Naive B cell (primary cell): Measurements from ENCODE around the gene OPA3. TPM values are rescaled to one million over a fixed set of nuclear protein-coding genes. Genes with fewer than 3 reads are reported as not detected.
"Not testable (repeated sequence)": the region's sequence is repeated elsewhere in the genome, so short reads cannot be mapped to it uniquely, and the experiment has no call there.

ENCODE experiments used
- ATAC-seq, 2 donors: fragments of 150-1000 bp; cut with Tn5 transposase; 2 replicates each; pipeline ENCODE4 v1.10.0; 2021; ENCODE audit warnings: low read depth in 2 of 2, mild to moderate bottlenecking in 2 of 2, moderate library complexity in 2 of 2
- DNase-seq: peaks from one replicate; pipeline ENCODE4 v3.0.0; 2022
- H3K27ac Mint-ChIP-seq, 6 donors: one replicate each; pipeline ENCODE4 v1.8.0; 2020 to 2022; ENCODE audit warnings: mild to moderate bottlenecking in 6 of 6, mixed read lengths in 6 of 6, moderate library complexity in 5 of 6, inconsistent platforms in 2 of 6
- H3K27me3 Mint-ChIP-seq, 3 donors: one replicate each; pipeline ENCODE4 v1.8.0; 2021 to 2022; ENCODE audit warnings: mixed read lengths in 3 of 3, mild to moderate bottlenecking in 1 of 3
- H3K36me3 Mint-ChIP-seq, 2 donors: one replicate each; pipeline ENCODE4 v1.8.0; 2020 to 2022; ENCODE audit warnings: mixed read lengths in 2 of 2, inconsistent platforms in 1 of 2, mild to moderate bottlenecking in 1 of 2
- H3K4me1 Mint-ChIP-seq, 3 donors: one replicate each; pipeline ENCODE4 v1.8.0; 2020 to 2022; ENCODE audit warnings: mixed read lengths in 3 of 3, inconsistent platforms in 1 of 3, mild to moderate bottlenecking in 1 of 3, moderate library complexity in 1 of 3
- H3K4me3 Mint-ChIP-seq, 8 donors: one replicate each; pipeline ENCODE4 v1.8.0; 2020 to 2022; ENCODE audit warnings: mild to moderate bottlenecking in 8 of 8, mixed read lengths in 8 of 8, moderate library complexity in 8 of 8, inconsistent platforms in 2 of 8
- H3K9me3 Mint-ChIP-seq, 7 donors: one replicate each; pipeline ENCODE4 v1.8.0; 2020 to 2022; ENCODE audit warnings: mixed read lengths in 7 of 7, mild to moderate bottlenecking in 5 of 7, inconsistent platforms in 2 of 7, moderate library complexity in 1 of 7
- polyA plus RNA-seq, 6 donors: library from polyadenylated mRNA; unstranded; fragments of 300-500 nt; fragmentation: Illumina TruSeq; gene quantifications; one replicate each; pipeline ENCODE4 v1.2.3, GENCODE V29; 2021; ENCODE audit warnings: low read depth in 6 of 6

Gene OPA3
- polyA plus RNA-seq, result 10 to 100 TPM in 1 of 6 donors, 1 to 10 TPM in 4, not detected in 1; 5.0 to 14.4 (median 7.8) TPM

DNA sequence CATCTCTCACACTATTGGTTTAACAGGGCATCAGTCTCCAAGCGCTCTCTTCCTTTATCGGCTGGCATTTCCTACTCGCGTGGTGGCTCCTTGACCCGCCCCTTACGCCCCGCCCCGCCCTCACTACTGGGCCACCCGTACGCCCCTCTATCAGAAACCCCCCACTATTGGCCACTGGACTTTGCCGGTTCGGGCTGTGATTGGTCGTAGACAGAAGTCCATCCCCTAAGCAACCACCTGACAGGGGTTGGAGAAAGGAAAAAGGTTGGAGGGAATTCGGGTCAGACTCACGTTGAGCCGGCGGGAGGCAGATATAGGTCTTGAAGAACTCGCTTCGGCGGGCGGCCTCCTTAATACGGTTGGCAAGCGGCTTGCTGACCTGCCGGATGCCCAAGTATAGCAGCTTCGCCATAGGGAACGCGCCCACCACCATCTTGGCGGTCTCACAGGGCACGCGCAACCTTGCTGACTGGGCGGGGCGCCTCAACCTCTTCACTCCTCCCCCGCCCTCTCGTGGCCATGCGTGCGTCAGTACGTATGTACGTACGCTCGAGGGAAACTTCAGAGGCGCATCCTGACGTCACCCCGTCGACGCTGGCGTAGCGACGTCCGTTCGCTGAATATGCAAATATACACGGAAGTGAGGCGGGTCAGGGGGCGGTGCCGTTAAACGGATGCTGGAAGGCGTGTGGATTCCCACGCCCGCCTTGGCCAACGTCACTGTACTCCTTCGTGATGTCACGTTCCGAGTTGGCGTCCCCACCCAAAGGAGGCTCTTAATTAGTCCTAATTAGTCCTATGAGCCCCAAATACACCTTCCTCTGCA is at the start of gene OPA3:
Gene OPA3, minus strand, starts transcription at position 471 of the 826 bp plus-strand sequence. Its CDS starts 38 bp downstream, at position 433.
- ATAC-seq, result peak; percentile 78 to 84
- H3K27ac Mint-ChIP-seq, result peak within 1 kb of the TSS; percentile 96 to 100 (median 100)
- no peaks in the 10 kb centered on the region for H3K36me3 Mint-ChIP-seq
- H3K4me3 Mint-ChIP-seq, result peak within 1 kb of the TSS; percentile 84 to 99 (median 96)
- DNase-seq, result peak; percentile 98
- peaks cover 2 to 11% (median 11%) of the 10 kb centered on the region in 3 donors for H3K27me3 Mint-ChIP-seq
- peaks cover 0 to 2% (median 0%) of the 10 kb centered on the region in 7 donors for H3K9me3 Mint-ChIP-seq
- H3K4me1 Mint-ChIP-seq, result peaks cover 10 to 33% (median 20%) of the 10 kb centered on the region in 3 donors

DNA sequence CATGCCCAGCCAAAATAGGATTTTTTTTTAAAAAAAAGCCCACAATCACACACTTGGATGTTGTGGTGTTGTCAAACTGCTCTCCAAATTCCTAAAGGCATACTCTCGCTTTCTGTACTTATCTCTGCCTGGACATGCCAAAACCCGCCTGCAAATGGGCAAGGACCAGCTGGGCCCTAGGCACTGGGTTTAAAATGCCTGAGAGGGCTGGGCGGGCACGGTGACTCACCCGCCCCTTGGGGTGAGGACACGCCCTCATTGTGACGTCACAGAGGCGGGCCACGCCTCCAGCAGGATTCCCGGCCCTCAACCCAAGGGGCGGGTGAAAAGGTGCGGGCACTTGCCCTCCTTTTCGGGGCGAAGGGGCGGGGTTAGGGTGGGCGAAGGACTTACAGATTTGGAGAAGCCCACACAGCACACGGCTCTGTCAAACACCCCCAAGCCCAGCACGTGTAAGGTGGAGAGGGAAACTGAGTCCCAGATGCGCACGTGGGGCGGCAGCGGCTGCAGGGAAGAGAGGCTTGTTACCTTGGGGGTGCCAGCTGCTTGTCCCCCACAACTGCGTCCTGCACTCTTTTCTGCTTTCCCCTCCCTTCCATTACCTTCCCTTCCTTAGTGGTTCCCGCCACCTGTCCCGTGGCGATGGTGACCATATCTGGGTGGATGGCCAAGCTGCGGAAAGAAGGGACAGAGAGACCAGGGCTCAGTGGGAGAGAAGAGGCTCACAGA is 48.0 kb upstream of the OPA3 start:
- Mint-ChIP-seq H3K4me1 (no peaks in the 10 kb centered on the region), H3K27me3 (no peaks in the 10 kb centered on the region), H3K9me3 (no peaks in the 10 kb centered on the region), H3K36me3 (no peaks in the 10 kb centered on the region), H3K4me3 (no peak overlapping the region), H3K27ac (peak overlapping the region in 1 of 6 donors; percentile 21)
- ATAC-seq (no peak), DNase-seq (no peak)

DNA sequence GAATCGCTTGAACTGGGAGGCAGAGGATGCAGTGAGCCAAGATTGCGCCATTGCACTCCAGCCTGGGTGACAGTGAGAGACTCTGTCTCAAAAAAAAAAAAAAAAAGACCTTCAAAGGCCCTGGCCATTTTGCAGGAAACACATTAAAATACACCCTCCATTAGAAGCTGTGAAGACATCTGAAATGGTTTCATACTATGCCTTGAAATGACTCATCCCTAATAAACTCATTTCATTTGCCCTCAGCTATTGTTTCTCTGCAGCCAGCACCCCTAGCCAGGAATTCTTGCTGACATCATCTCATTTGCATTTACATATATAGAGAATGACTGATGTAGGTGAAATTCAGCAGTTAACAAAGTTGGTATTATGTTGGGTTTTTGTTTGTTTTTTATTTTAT is 45.9 kb upstream of the OPA3 start:
- H3K27me3 Mint-ChIP-seq, result no peaks in the 10 kb centered on the region
- H3K9me3 Mint-ChIP-seq, result no peaks in the 10 kb centered on the region
- no peak overlapping the region for H3K4me3 Mint-ChIP-seq
- peaks cover 0 to 2% (median 2%) of the 10 kb centered on the region in 3 donors for H3K4me1 Mint-ChIP-seq
- DNase-seq, result no peak
- no peak for ATAC-seq
- H3K27ac Mint-ChIP-seq, result no peak overlapping the region
- peaks cover 3 to 4% of the 10 kb centered on the region in 2 donors for H3K36me3 Mint-ChIP-seq

GRCh38 chr19:45629704-45630103 is 45.1 kb upstream of the OPA3 start:
- no peaks in the 10 kb centered on the region for H3K9me3 Mint-ChIP-seq
- ATAC-seq, result no peak
- H3K27me3 Mint-ChIP-seq, result no peaks in the 10 kb centered on the region
- H3K4me3 Mint-ChIP-seq, result no peak overlapping the region
- no peak for DNase-seq
- peaks cover 0 to 4% (median 3%) of the 10 kb centered on the region in 3 donors for H3K4me1 Mint-ChIP-seq
- no peak overlapping the region for H3K27ac Mint-ChIP-seq
- H3K36me3 Mint-ChIP-seq, result peaks cover 4 to 8% of the 10 kb centered on the region in 2 donors

DNA sequence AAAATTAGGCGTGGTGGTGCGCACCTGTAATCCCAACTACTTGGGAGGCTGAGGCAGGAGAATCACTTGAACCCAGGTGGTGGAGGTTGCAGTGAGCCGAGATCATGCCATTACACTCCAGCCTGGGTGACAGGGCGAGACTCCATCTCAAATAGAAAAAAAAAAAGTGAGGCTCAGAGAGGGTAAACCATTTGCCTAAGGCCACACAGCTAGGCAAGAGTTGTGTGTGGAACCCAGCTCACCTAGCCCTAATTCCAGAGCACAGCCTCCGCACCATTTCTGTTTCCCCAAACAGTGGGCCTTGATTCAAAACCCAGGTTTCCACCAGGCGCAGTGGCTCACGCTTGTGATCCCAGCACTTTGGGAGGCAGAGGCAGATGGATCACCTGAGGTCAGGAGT is 43.6 kb upstream of the OPA3 start:
- ATAC-seq, H3K4me1 Mint-ChIP-seq, H3K4me3 Mint-ChIP-seq, H3K9me3 Mint-ChIP-seq, DNase-seq, H3K27ac Mint-ChIP-seq, H3K27me3 Mint-ChIP-seq: not testable (repeated sequence)
- peaks cover 4 to 18% of the 10 kb centered on the region in 2 donors for H3K36me3 Mint-ChIP-seq

- H3K9me3 Mint-ChIP-seq, result no peaks in the 10 kb centered on the region
- H3K27ac Mint-ChIP-seq, result no peak overlapping the region
These were observed 39.4 kb upstream of the OPA3 start for GRCh38 chr19:45623984-45624383.

GRCh38 chr19:45621976-45622503 is 37.4 kb upstream of the OPA3 start:
- no peak for ATAC-seq
- DNase-seq, result no peak
- Mint-ChIP-seq H3K36me3 (peaks cover 4 to 45% of the 10 kb centered on the region in 2 donors), H3K27me3 (no peaks in the 10 kb centered on the region), H3K27ac (no peak overlapping the region), H3K4me3 (no peak overlapping the region), H3K4me1 (peaks cover 0 to 13% (median 3%) of the 10 kb centered on the region in 3 donors), H3K9me3 (no peaks in the 10 kb centered on the region)

More at GRCh38 chr19:45623984-45624383, 39.4 kb upstream of the OPA3 start:
- H3K4me3 Mint-ChIP-seq, result no peak overlapping the region
- H3K4me1 Mint-ChIP-seq, result peaks cover 0 to 13% (median 3%) of the 10 kb centered on the region in 3 donors
- no peak for DNase-seq
- H3K27me3 Mint-ChIP-seq, result no peaks in the 10 kb centered on the region
- H3K36me3 Mint-ChIP-seq, result peaks cover 4 to 45% of the 10 kb centered on the region in 2 donors
- no peak for ATAC-seq

DNA sequence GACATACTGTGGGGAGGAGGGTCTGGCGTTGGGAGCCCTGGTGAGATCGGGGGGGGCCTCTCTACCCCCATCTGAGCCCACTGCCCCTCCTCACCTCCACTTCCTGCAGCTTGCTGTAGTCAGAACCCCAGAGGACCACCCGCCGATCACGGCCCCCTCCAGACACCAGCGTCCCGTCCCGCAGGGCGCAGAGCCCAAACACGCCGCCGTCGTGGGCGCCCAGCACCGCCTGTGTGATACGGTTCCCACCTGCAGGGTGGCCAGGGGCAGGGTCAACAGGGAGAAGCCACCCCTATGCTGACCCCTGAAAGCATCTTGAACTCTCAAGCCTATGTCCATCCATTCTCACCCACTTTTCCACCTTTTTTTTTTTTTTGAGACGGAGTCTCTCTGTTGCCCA is 36.8 kb upstream of the OPA3 start:
- Mint-ChIP-seq H3K27me3 (no peaks in the 10 kb centered on the region), H3K4me3 (no peak overlapping the region), H3K4me1 (peaks cover 0 to 13% (median 3%) of the 10 kb centered on the region in 3 donors), H3K36me3 (peaks cover 4 to 45% of the 10 kb centered on the region in 2 donors), H3K9me3 (no peaks in the 10 kb centered on the region), H3K27ac (no peak overlapping the region)
- ATAC-seq (no peak), DNase-seq (no peak)

DNA sequence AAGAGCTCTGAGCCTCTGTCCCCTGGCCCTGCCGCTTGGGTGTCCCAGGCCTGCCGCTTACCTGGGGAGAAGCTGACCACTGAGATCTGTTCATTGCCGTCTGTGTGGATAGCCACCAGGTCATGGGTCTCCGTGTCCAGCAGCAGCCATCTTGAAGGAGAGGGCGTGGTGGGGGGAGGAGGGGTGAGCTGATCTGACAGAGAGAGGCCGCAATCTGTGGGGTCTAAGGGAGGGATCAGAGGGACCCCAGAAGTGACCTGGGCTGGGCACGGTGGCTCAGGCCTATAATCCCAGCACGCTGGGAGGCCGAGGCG is 32.1 kb upstream of the OPA3 start:
- ATAC-seq, result no peak
- no peak for DNase-seq
- Mint-ChIP-seq H3K27me3 (no peaks in the 10 kb centered on the region), H3K9me3 (no peaks in the 10 kb centered on the region), H3K4me1 (peaks cover 4 to 5% (median 5%) of the 10 kb centered on the region in 3 donors), H3K36me3 (peaks cover 0 to 18% of the 10 kb centered on the region in 2 donors), H3K4me3 (no peak overlapping the region), H3K27ac (no peak overlapping the region)

DNA sequence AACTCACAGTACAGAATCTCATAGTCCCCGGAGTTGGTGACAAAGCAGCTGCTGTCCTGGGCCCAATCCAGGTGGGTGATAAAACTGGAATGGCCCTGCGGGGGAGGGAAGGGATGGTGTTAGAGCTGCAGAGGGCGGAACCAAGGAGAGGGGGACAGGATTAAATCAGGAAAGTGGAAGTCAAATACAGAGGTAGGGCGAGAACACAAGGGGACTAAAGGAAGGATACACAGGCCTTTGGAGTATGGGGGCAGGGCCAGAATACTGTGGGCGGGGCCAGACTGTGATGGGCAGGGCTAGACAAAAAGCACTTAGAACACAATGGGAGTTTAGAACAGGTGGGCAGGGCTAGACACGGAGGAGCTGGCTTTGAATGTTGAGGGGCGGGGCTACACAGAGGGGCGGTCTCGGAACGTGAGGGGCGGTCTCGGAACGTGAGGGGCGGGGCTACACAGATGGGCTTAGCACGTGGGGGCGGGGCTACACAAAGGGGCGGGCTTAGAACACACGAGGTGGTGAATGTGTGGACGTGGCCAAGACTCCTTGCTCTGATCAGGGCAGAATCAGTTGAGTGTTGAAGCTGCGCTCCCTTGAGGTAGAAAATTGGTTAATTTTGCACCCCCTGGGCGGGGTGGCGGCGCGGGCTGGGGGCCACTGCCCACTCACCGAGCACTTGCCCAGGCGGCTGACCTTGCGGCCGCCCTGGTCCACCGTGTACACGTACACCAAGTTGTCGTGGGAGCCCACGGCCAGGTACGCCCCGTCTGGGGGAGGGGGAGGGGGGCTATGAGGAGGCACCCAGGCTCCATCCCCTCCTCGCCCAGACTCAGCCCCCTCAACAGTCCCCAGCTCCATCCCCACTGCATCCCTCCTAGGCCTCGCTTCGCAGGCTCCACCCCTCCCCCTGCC is 31.4 kb upstream of the OPA3 start:
- Mint-ChIP-seq H3K27me3 (no peaks in the 10 kb centered on the region), H3K4me3 (no peak overlapping the region), H3K9me3 (no peaks in the 10 kb centered on the region), H3K36me3 (peaks cover 0 to 12% of the 10 kb centered on the region in 2 donors), H3K27ac (peak overlapping the region in 1 of 6 donors; percentile 24), H3K4me1 (peaks cover 4 to 5% (median 5%) of the 10 kb centered on the region in 3 donors)
- DNase-seq (peak; percentile 41), ATAC-seq (peak; percentile 84 to 92)

DNA sequence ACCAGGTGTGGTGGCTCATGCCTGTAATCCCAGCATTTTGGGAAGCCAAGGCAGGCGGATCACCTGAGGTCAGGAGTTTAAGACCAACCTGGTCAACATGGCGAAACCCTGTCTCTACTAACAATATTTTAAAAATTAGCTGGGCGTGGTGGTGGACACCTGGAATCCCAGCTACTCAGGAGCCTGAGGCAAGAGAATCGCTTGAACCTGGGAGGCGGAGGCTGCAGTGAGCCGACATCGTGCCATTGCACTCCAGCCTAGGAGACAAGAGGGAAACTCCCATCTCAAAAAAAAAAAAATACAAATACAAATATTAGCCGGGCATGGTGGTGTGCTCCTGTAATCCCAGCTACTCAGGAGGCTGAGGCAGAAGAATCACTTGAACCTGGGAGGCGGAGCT is 30.5 kb upstream of the OPA3 start:
- not testable (repeated sequence) for ATAC-seq, DNase-seq, H3K4me3 Mint-ChIP-seq, H3K27ac Mint-ChIP-seq, H3K4me1 Mint-ChIP-seq, H3K9me3 Mint-ChIP-seq, H3K27me3 Mint-ChIP-seq, H3K36me3 Mint-ChIP-seq

GRCh38 chr19:45613926-45614725 is 29.5 kb upstream of the OPA3 start:
- Mint-ChIP-seq H3K27me3 (no peaks in the 10 kb centered on the region), H3K4me1 (peaks cover 0 to 5% (median 5%) of the 10 kb centered on the region in 3 donors), H3K36me3 (peaks cover 7 to 9% of the 10 kb centered on the region in 2 donors), H3K4me3 (no peak overlapping the region), H3K27ac (peak overlapping the region in 2 of 6 donors; percentile 55 to 59), H3K9me3 (peaks cover 0 to 3% (median 0%) of the 10 kb centered on the region in 7 donors)
- DNase-seq (no peak), ATAC-seq (no peak)
